Measurements from ENCODE around the gene MED15. TPM values are rescaled to one million over a fixed set of nuclear protein-coding genes. Genes with fewer than 3 reads are reported as not detected.

The MED15 gene
- total and polyA plus RNA-seq, 12 donors = 33.8 to 66.8 (median 40.9) TPM

GRCh38 chr22:20583471-20583922 lies 76.1 kb downstream of the MED15 start:
- peak in 7 of 8 donors; percentile 9 to 53 (median 41) for ATAC-seq
- TF ChIP-seq CTCF (IDR thresholded peaks at IDR 0.05) = no peak
- WGBS, 2 donors = 81 to 90% methylated on average over 4 of the region's 4 CpGs
- peak; percentile 44 to 58 for DNase-seq
- peaks cover 6 to 96% (median 40%) of the 10 kb centered on the region in 9 donors for H3K36me3 ChIP-seq
- H3K4me3 ChIP-seq = no peak overlapping the region
- H3K27ac ChIP-seq = no peak overlapping the region
- peaks cover 0 to 12% (median 5%) of the 10 kb centered on the region in 9 donors for H3K4me1 ChIP-seq
- intact Hi-C loops (cut with DNase I) = no loop called here
- no peaks in the 10 kb centered on the region for H3K27me3 ChIP-seq
- H3K9me3 ChIP-seq = no peaks in the 10 kb centered on the region

- peaks cover 5 to 89% (median 35%) of the 10 kb centered on the region in 9 donors for H3K36me3 ChIP-seq
- WGBS, 2 donors = 91 to 93% methylated on average over 12 of the region's 12 CpGs
- H3K27me3 ChIP-seq = no peaks in the 10 kb centered on the region
- no peak overlapping the region for H3K27ac ChIP-seq
- no peaks in the 10 kb centered on the region for H3K9me3 ChIP-seq
- DNase-seq (no peak), ATAC-seq (no peak)
- peaks cover 0 to 4% (median 0%) of the 10 kb centered on the region in 9 donors for H3K4me1 ChIP-seq
- no peak for TF ChIP-seq CTCF (IDR thresholded peaks at IDR 0.05)
- no peak overlapping the region for H3K4me3 ChIP-seq
- intact Hi-C loops (cut with DNase I) = no loop called here
Observed at GRCh38 chr22:20584029-20584871, 76.8 kb downstream of the MED15 start.

GRCh38 chr22:20584872-20585638 lies 77.6 kb downstream of the MED15 start:
- TF ChIP-seq CTCF (IDR thresholded peaks at IDR 0.05) = no peak
- no peaks in the 10 kb centered on the region for H3K27me3 ChIP-seq
- peak in 1 of 8 donors; percentile 19 for ATAC-seq
- no peak overlapping the region for H3K4me3 ChIP-seq
- no peaks in the 10 kb centered on the region for H3K9me3 ChIP-seq
- intact Hi-C loops (cut with DNase I) = no loop called here
- H3K27ac ChIP-seq = no peak overlapping the region
- 83 to 86% methylated on average over 26 of the region's 26 CpGs for WGBS, 2 donors
- no peak for DNase-seq
- H3K36me3 ChIP-seq = peaks cover 5 to 81% (median 33%) of the 10 kb centered on the region in 9 donors
- H3K4me1 ChIP-seq = no peaks in the 10 kb centered on the region

- intact Hi-C loops (cut with DNase I) = no loop called here
- TF ChIP-seq CTCF (IDR thresholded peaks at IDR 0.05) = no peak
- H3K27me3 ChIP-seq = no peaks in the 10 kb centered on the region
- peaks cover 5 to 73% (median 33%) of the 10 kb centered on the region in 9 donors for H3K36me3 ChIP-seq
- H3K27ac ChIP-seq = no peak overlapping the region
- DNase-seq (no peak), ATAC-seq (no peak)
- no peaks in the 10 kb centered on the region for H3K9me3 ChIP-seq
- no peak overlapping the region for H3K4me3 ChIP-seq
- no peaks in the 10 kb centered on the region for H3K4me1 ChIP-seq
- 94% methylated on average over 12 of the region's 12 CpGs for WGBS, 2 donors
Observed at GRCh38 chr22:20585639-20586402, 78.4 kb downstream of the MED15 start.
